Muscle of leg (tissue), 11 donors: Measurements from ENCODE around the gene PLEKHA4. TPM values are rescaled to one million over a fixed set of nuclear protein-coding genes. Genes with fewer than 3 reads are reported as not detected.
"Not testable (repeated sequence)": the region's sequence is repeated elsewhere in the genome, so short reads cannot be mapped to it uniquely, and the experiment has no call there.

Experiments
- DNase-seq: peaks from one replicate; pipeline ENCODE4 v3.0.0; 2013
- H3K27ac ChIP-seq: one replicate; pipeline ENCODE4 v1.5.1; 2013; ENCODE audit warnings: mild to moderate bottlenecking, low read length, control low read depth
- H3K27me3 ChIP-seq: one replicate; pipeline ENCODE4 v1.6.1; 2013; ENCODE audit warnings: low read length; ENCODE audit not compliant: control insufficient read depth, insufficient read depth
- H3K36me3 ChIP-seq: one replicate; pipeline ENCODE4 v1.6.1; 2013; ENCODE audit warnings: low read length; ENCODE audit not compliant: control insufficient read depth, insufficient read depth
- H3K4me1 ChIP-seq: one replicate; pipeline ENCODE4 v1.6.1; 2013; ENCODE audit warnings: low read length; ENCODE audit not compliant: control insufficient read depth, insufficient read depth
- H3K4me3 ChIP-seq: one replicate; pipeline ENCODE4 v1.5.1; 2013; ENCODE audit warnings: low read length, control low read depth
- H3K9me3 ChIP-seq: replicated peaks from 2 replicates; pipeline ENCODE4 v1.6.1; 2013; ENCODE audit warnings: low read depth, low read length; ENCODE audit not compliant: control insufficient read depth
- WGBS: methylation state at CpG from one replicate; pipeline ENCODE4 v1.1.5; 2013; ENCODE audit warnings: missing lambda C conversion rate; ENCODE audit not compliant: insufficient coverage; 5-methylcytosine and 5-hydroxymethylcytosine counted together
- polyA plus RNA-seq, 8 donors: library from polyadenylated mRNA; unstranded; fragments of 120-200 nt; gene quantifications; one replicate each; pipeline versions ENCODE4 v1.2.1 to v1.2.3, GENCODE V29; 2013; ENCODE audit warnings: inconsistent platforms in 1 of 8, low replicate concordance in 1 of 8; ENCODE audit not compliant: insufficient read length in 8 of 8, insufficient read depth in 1 of 8
- total RNA-seq: library from RNA; stranded (reverse); fragments of 120-200 nt; gene quantifications from one replicate; pipeline ENCODE4 v1.2.4, GENCODE V29; 2013

PLEKHA4 gene
- total and polyA plus RNA-seq, 9 donors: 18.7 to 59.0 (median 37.8) TPM

- H3K9me3 ChIP-seq, H3K36me3 ChIP-seq, H3K4me1 ChIP-seq, H3K27ac ChIP-seq, H3K27me3 ChIP-seq, H3K4me3 ChIP-seq, DNase-seq: not testable (repeated sequence)
- WGBS: no CpG with 5 or more reads among the region's 3 CpGs
Observed at GRCh38 chr19:48889496-48889895, 21.1 kb upstream of the PLEKHA4 start.

GRCh38 chr19:48887861-48888612 lies 19.6 kb upstream of the PLEKHA4 start:
- Histone ChIP-seq H3K36me3 (no peaks in the 10 kb centered on the region), H3K9me3 (no peaks in the 10 kb centered on the region), H3K4me3 (no peak overlapping the region), H3K27me3 (no peaks in the 10 kb centered on the region), H3K27ac (no peak overlapping the region), H3K4me1 (no peaks in the 10 kb centered on the region)
- no peak for DNase-seq
- 93% methylated on average over 16 of the region's 21 CpGs for WGBS

- Histone ChIP-seq H3K4me3 (no peak overlapping the region), H3K27me3 (no peaks in the 10 kb centered on the region), H3K27ac (no peak overlapping the region), H3K4me1 (no peaks in the 10 kb centered on the region), H3K9me3 (no peaks in the 10 kb centered on the region), H3K36me3 (peaks cover 4% of the 10 kb centered on the region)
- 81% methylated on average over 3 of the region's 7 CpGs for WGBS
- no peak for DNase-seq
Observed at GRCh38 chr19:48883726-48884125, 15.3 kb upstream of the PLEKHA4 start.

GRCh38 chr19:48881741-48882657 lies 13.6 kb upstream of the PLEKHA4 start:
- DNase-seq: no peak
- no peak overlapping the region for H3K4me3 ChIP-seq
- 78% methylated on average over 26 of the region's 30 CpGs for WGBS
- peaks cover 12% of the 10 kb centered on the region for H3K36me3 ChIP-seq
- H3K27ac ChIP-seq: no peak overlapping the region
- no peaks in the 10 kb centered on the region for H3K4me1 ChIP-seq
- H3K9me3 ChIP-seq: no peaks in the 10 kb centered on the region
- no peaks in the 10 kb centered on the region for H3K27me3 ChIP-seq

DNA sequence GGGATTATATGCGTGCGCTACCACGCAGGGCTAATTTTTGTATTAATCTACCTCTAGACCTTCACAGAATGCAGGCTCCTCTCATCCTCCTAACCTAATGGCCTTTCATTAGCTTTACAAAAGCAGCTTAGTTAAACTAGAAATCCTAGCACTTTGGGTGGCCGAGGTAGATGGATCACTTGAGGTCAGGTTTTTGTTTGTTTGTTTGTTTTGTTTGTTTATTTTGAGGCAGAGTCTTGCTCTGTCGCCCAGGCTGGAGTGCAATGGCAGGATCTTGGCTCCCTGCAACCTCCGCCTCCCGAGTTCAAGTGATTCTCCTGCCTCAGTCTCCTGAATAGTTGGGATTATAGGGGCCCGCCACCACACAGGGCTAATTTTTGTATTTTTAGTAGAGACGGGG lies 11.3 kb upstream of the PLEKHA4 start:
- H3K9me3 ChIP-seq, DNase-seq, H3K27ac ChIP-seq, H3K4me3 ChIP-seq, H3K27me3 ChIP-seq: not testable (repeated sequence)
- WGBS: 93% methylated on average over 3 of the region's 9 CpGs
- Histone ChIP-seq H3K36me3 (peaks cover 34% of the 10 kb centered on the region), H3K4me1 (peaks cover 19% of the 10 kb centered on the region)

DNA sequence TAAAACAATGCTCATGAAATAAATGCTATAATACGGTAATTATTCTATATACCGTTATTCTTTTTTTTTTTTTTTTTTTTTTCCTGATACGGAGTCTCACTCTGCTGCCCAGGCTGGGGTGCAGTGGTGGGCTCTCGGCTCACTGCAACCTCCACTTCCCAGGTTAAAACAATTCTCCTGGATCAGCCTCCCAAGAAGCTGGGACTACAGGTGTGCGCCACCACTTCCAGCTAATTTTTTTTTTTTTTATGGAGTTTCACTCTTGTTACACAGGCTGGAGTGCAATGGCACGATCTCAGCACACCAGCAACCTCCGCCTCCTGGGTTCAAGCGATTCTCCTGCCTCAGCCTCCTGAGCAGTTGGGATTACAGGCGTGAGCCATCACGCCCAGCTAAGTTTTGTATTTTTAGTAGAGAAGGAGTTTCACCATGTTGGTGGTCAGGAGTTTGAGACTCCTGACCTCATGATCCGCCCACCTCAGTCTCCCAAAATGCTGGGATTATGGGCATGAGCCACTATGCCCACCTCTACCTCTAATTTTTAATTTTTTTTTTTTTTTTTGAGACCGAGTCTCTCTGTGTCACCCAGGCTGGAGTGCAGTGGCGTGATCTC lies 10.7 kb upstream of the PLEKHA4 start:
- no peak overlapping the region for H3K4me3 ChIP-seq
- H3K4me1 ChIP-seq: peaks cover 24% of the 10 kb centered on the region
- no peak overlapping the region for H3K27ac ChIP-seq
- no peaks in the 10 kb centered on the region for H3K9me3 ChIP-seq
- peaks cover 40% of the 10 kb centered on the region for H3K36me3 ChIP-seq
- WGBS: 80% methylated on average over 2 of the region's 13 CpGs
- H3K27me3 ChIP-seq: no peaks in the 10 kb centered on the region
- no peak for DNase-seq

DNA sequence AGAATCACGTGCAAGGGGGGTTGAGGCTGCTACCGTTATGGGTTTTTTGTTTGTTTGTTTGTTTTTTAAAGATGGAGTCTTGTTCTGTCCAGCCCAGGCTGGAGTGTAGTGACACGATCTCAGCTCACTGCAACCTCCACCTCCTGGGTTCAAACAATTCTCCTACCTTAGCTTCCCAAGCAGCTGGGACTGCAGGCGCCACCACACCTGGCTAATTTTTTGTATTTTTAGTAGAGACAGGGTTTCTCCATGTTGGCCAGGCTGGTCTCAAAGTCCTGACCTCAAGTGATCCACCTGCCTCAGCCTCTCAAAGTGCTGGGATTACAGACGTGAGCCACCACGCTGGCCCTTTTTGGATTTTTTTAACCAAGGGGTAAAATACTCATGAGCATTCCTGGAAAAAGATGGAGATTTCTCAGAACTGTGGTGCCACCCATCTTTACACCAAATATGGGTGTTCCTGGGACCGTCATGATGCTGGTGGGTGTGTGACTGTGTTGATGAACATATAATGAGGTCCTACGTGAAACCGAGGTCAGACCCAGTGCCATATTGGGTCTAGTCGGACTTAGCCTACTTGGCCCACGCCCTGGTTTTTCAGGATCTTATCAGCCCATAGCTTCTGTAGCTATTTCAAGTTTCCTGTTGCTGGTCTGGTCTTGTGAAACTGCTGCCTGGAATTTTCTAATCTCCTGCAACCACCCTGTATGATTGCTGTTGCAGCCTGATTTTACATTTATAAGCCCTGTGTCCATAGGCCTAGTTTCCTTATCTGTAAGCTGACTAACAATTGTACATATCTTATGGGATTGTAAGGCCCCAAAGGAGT lies 10.0 kb upstream of the PLEKHA4 start:
- DNase-seq: no peak
- H3K27ac ChIP-seq: peak overlapping the region; percentile 1
- whole genome bisulfite sequencing: no CpG with 5 or more reads among the region's 11 CpGs
- H3K27me3 ChIP-seq: no peaks in the 10 kb centered on the region
- no peaks in the 10 kb centered on the region for H3K9me3 ChIP-seq
- peaks cover 32% of the 10 kb centered on the region for H3K4me1 ChIP-seq
- no peak overlapping the region for H3K4me3 ChIP-seq
- H3K36me3 ChIP-seq: peaks cover 47% of the 10 kb centered on the region

- no peak for DNase-seq
- no peak overlapping the region for H3K4me3 ChIP-seq
- H3K4me1 ChIP-seq: peaks cover 35% of the 10 kb centered on the region
- 89% methylated on average over 3 of the region's 6 CpGs for WGBS
- no peaks in the 10 kb centered on the region for H3K27me3 ChIP-seq
- peaks cover 51% of the 10 kb centered on the region for H3K36me3 ChIP-seq
- H3K27ac ChIP-seq: no peak overlapping the region
- no peaks in the 10 kb centered on the region for H3K9me3 ChIP-seq
Observed at GRCh38 chr19:48877855-48878195, 9.4 kb upstream of the PLEKHA4 start.

DNA sequence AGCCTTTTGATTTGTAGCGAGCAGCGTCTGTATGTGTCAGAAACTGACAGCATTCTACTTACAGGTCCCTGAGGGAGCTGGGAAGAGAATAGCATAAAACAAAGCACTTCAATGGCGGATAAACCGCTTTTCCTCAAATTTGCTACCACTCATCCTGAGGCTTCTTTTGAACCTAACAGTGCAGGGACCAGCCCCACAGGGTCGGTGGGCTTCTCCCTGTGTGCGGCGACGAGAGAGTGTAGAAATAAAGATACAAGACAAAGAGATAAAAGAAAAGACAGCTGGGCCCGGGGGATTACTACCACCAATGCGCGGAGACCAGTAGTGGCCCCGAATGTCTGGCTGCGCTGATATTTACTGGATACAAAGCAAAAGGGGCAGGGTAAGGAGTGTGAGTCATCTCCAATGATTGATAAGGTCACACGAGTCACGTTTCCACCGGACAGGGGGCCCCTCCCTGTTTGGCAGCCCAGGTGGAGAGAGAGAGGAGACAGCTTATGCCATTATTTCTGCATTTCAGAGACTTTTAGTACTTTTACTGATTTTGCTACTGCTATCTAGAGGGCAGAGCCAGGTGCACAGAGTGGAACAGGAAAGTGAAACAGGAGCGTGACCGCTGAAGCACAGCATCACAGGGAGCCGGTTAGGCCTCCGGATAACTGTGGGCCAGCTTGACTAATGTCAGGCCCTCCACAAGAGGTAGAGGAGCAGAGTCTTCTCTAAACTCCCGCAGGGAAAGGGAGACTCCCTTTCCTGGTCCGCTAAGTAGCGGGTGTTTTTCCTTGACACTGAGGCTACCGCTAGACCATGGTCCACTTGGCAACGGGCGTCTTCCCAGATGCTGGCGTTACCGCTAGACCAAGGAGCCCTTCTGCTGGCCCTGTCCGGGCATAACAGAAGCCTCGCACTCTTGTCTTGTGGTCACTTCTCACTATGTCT lies 7.9 kb upstream of the PLEKHA4 start:
- not testable (repeated sequence) for DNase-seq, H3K9me3 ChIP-seq, H3K27me3 ChIP-seq, H3K4me3 ChIP-seq
- Histone ChIP-seq H3K27ac (peak overlapping the region; percentile 99), H3K4me1 (peaks cover 38% of the 10 kb centered on the region), H3K36me3 (peaks cover 51% of the 10 kb centered on the region)
- WGBS: 94% methylated on average over 8 of the region's 30 CpGs
